Panc1 (cell line): ENCODE results near the gene PUSL1. TPM values are rescaled to one million over a fixed set of nuclear protein-coding genes. Genes with fewer than 3 reads are reported as not detected.

Source experiments
- ATAC-seq: fragments of 200-7000 bp; cut with Tn5 transposase; 2 replicates; pipeline ENCODE4 v1.9.1; 2020; ENCODE audit warnings: mild to moderate bottlenecking, moderate library complexity
- BruUV-seq: library from RNA; stranded (reverse); fragments of 400-500 nt; replicated peaks from 2 replicates; lab custom pipeline; 2021; lab: Mats Ljungman, UMichigan
- CTCF ChIA-PET: fragments of 300-600 bp; sonication (Branson Sonifier 250); formaldehyde crosslinking; loops from one replicate; lab custom pipeline; 2022; ENCODE audit warnings: antibody characterized with exemption; lab: Charles Lee
- POLR2A ChIA-PET: fragments of 300-600 bp; sonication (Branson Sonifier 250); formaldehyde crosslinking; loops from one replicate; lab custom pipeline; 2022; ENCODE audit warnings: antibody characterized with exemption; lab: Charles Lee
- DNase-seq: peaks from one replicate; pipeline ENCODE4 v3.0.0-alpha.2; 2010; ENCODE audit warnings: low read depth, low spot score
- H3K27ac ChIP-seq: 2 replicates; pipeline ENCODE4 v1.5.1; 2011; ENCODE audit warnings: mild to moderate bottlenecking, low read length, inconsistent platforms
- H3K27me3 ChIP-seq: fragments of 200-500 bp; sonication (Bioruptor generic); 2 replicates; pipeline ENCODE4 v1.6.0; 2014; ENCODE audit warnings: low read length, inconsistent platforms; ENCODE audit not compliant: control insufficient read depth, insufficient read depth
- H3K36me3 ChIP-seq: fragments of 200-500 bp; sonication (Bioruptor generic); 2 replicates; pipeline ENCODE4 v1.5.1; 2014; ENCODE audit warnings: inconsistent platforms, mild to moderate bottlenecking, low read length, moderate library complexity; ENCODE audit not compliant: control insufficient read depth, insufficient read depth
- H3K4me1 ChIP-seq: 2 replicates; pipeline ENCODE4 v1.5.1; 2011; ENCODE audit warnings: inconsistent platforms, mild to moderate bottlenecking, low read length, moderate library complexity; ENCODE audit not compliant: control insufficient read depth, insufficient read depth
- H3K4me3 ChIP-seq, 2 experiments: 2 replicates each; pipeline ENCODE4 v1.5.1; 2011 to 2012; ENCODE audit warnings: low read depth in 2 of 2, low read length in 2 of 2, mild to moderate bottlenecking in 2 of 2, inconsistent platforms in 1 of 2, moderate library complexity in 1 of 2
- H3K9me3 ChIP-seq: fragments of 200-500 bp; sonication (Bioruptor generic); 2 replicates; pipeline ENCODE4 v1.5.1; 2014; ENCODE audit warnings: low read depth, mild to moderate bottlenecking, inconsistent platforms, low read length, moderate library complexity; ENCODE audit not compliant: control insufficient read depth, insufficient read depth
- POLR2AphosphoS5 ChIP-seq: IDR thresholded peaks from 2 replicates; pipeline ENCODE4 v1.6.1; 2012; ENCODE audit warnings: mild to moderate bottlenecking, low read depth, low read length, moderate library complexity
- REST ChIP-seq, 2 experiments: IDR thresholded peaks; 2 replicates each; pipeline ENCODE4 v1.6.1; 2011 to 2012; ENCODE audit warnings: low read depth in 2 of 2, control low read depth in 1 of 2, low read length in 1 of 2, mild to moderate bottlenecking in 1 of 2, moderate library complexity in 1 of 2; ENCODE audit not compliant: insufficient read depth in 1 of 2
- SIN3A ChIP-seq: IDR thresholded peaks from 2 replicates; pipeline ENCODE4 v1.6.1; 2012; ENCODE audit warnings: low read depth, mild to moderate bottlenecking, low read length, moderate library complexity, borderline replicate concordance; ENCODE audit not compliant: insufficient read depth
- TCF7L2 ChIP-seq: IDR thresholded peaks from 2 replicates; pipeline ENCODE4 v1.6.1; 2011; ENCODE audit warnings: mild to moderate bottlenecking, low read depth, low read length, inconsistent platforms
- in situ Hi-C: cut with HindIII; loops from 2 replicates; pipeline ENCODE4 v1.10.0; 2016; ENCODE audit warnings: low sequenced_read_pairs, low pct_unique_long_range_greater_than_20kb
- intact Hi-C: fragments of 100-400 bp; cut with micrococcal nuclease; formaldehyde crosslinking; loops from one replicate; pipeline ENCODE4 v1.10.0; 2022; ENCODE audit not compliant: unreplicated experiment
- total RNA-seq: library from RNA; stranded (reverse); gene quantifications from one replicate; pipeline ENCODE4 v1.2.1, GENCODE V29; 2021; ENCODE audit not compliant: unreplicated experiment
- TF ChIP-seq, protein P1 (sequence below): fragments of 450-650 bp; IDR thresholded peaks from 2 replicates; pipeline ENCODE4 v1.5.1; 2017; ENCODE audit warnings: mild to moderate bottlenecking

Gene PUSL1
- total RNA-seq, 1 experiment from 2014 or later = 46.9 TPM

DNA sequence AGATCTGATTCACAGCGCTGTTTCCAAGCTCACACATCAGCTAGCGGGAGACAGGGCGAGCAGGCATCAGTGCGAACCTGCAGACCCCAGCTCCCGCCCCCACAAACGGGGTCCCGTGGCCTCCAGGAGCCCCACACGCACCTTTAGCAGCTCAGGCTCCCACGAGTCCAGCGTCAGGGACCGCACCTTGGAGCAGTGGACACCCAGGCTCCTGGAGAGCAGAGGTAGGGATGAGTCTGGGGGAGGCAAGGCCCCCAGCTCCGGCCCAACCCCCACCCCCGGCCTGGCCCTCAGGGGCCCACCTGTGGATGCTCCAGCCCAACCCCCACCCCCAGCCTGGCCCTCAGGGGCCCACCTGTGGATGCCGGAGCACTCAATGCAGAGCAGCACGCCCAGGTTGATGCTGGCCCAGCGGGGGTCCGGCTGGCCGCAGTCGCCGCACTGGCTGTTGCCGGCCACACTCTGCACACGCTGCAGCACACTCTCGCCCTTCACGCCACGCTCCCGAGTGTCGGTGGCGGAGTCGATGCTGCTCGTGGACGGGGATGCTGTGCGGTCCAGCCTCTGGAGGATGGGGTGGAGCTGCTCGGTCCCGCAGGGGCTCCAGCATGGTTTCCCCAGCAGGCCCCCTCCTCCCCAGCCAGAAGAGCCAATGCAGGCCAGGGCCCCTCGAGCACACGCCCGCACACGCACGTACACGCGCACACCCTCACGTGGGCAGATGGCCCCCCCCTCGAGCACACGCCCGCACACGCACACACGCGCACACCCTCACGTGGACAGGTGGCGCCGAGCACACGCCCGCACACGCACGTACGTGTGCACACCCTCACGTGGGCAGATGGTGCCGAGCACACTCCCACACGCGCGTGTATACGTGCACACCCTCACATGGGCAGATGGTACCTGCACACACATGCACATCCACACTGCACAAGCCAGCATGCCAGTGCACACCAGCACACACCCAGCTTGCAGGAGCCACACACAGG is 12.0 kb upstream of the PUSL1 start:
- BruUV-seq = no TSS peak

GRCh38 chr1:1297802-1298424 is 10.5 kb upstream of the PUSL1 start:
- H3K27ac ChIP-seq = no peak overlapping the region
- POLR2A ChIA-PET = interaction anchor here (0.8 kb wide), 1 partner anchor 137 kb away, joined by 5 read pairs; no protein-coding TSS in a partner anchor
- TF ChIP-seq REST (IDR thresholded peaks at IDR 0.05; ENCODE audit: insufficient read depth in 1 of 2, low read depth in 2 of 2, low read length in 1 of 2) (no peak), SIN3A (no peak), TCF7L2 (no peak)
- TF ChIP-seq, protein P1, sequence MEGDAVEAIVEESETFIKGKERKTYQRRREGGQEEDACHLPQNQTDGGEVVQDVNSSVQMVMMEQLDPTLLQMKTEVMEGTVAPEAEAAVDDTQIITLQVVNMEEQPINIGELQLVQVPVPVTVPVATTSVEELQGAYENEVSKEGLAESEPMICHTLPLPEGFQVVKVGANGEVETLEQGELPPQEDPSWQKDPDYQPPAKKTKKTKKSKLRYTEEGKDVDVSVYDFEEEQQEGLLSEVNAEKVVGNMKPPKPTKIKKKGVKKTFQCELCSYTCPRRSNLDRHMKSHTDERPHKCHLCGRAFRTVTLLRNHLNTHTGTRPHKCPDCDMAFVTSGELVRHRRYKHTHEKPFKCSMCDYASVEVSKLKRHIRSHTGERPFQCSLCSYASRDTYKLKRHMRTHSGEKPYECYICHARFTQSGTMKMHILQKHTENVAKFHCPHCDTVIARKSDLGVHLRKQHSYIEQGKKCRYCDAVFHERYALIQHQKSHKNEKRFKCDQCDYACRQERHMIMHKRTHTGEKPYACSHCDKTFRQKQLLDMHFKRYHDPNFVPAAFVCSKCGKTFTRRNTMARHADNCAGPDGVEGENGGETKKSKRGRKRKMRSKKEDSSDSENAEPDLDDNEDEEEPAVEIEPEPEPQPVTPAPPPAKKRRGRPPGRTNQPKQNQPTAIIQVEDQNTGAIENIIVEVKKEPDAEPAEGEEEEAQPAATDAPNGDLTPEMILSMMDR = no peak

More for the DNA sequence above, 12.0 kb upstream of the PUSL1 start:
- no peak for ATAC-seq
- Histone ChIP-seq H3K4me3 (no peak overlapping the region), H3K9me3 (no peaks in the 10 kb centered on the region), H3K36me3 (no peaks in the 10 kb centered on the region), H3K27ac (no peak overlapping the region), H3K27me3 (no peaks in the 10 kb centered on the region), H3K4me1 (peaks cover 2% of the 10 kb centered on the region; the same call in 1 of the 2 replicates)
- ChIA-PET CTCF (interaction anchor here (0.6 kb wide), 1 partner anchor 106 kb away, joined by 5 read pairs; no protein-coding TSS in a partner anchor), POLR2A (no interaction called here)
- DNase-seq = no peak
- in situ Hi-C loops (no loop called here), intact Hi-C loops (no loop called here)
- no peak for TF ChIP-seq POLR2AphosphoS5
- TF ChIP-seq TCF7L2 = no peak
- TF ChIP-seq, protein P1 = no peak
- no peak for TF ChIP-seq SIN3A
- TF ChIP-seq REST (IDR thresholded peaks at IDR 0.05; ENCODE audit: insufficient read depth in 1 of 2, low read depth in 2 of 2, low read length in 1 of 2) = no peak

More at GRCh38 chr1:1297802-1298424, 10.5 kb upstream of the PUSL1 start:
- ATAC-seq (no peak), DNase-seq (no peak)
- BruUV-seq = no TSS peak
- Histone ChIP-seq H3K27me3 (no peaks in the 10 kb centered on the region), H3K4me3 (no peak overlapping the region), H3K36me3 (no peaks in the 10 kb centered on the region), H3K4me1 (no peaks in the 10 kb centered on the region), H3K9me3 (no peaks in the 10 kb centered on the region)
- in situ Hi-C loops = no loop called here
- intact Hi-C loops = no loop called here
- CTCF ChIA-PET = no interaction called here
